Erythroblast (primary cell): ENCODE results near the gene TMEFF2.
"Not testable (repeated sequence)": the region's sequence is repeated elsewhere in the genome, so short reads cannot be mapped to it uniquely, and the experiment has no call there.

ENCODE experiments used
- DNase-seq, 2 experiments: peaks; one replicate each; lab custom pipeline; 2025; lab: John Stamatoyannopoulos, UW
- GATA1 ChIP-seq: IDR thresholded peaks from 2 replicates; pipeline ENCODE4 v1.6.1; 2011; ENCODE audit warnings: low read depth, mild to moderate bottlenecking, control low read depth, low read length, moderate library complexity
- POLR2A ChIP-seq: IDR thresholded peaks from 2 replicates; pipeline ENCODE4 v1.6.1; 2011; ENCODE audit warnings: mild to moderate bottlenecking, low read length

TMEFF2 gene

DNA sequence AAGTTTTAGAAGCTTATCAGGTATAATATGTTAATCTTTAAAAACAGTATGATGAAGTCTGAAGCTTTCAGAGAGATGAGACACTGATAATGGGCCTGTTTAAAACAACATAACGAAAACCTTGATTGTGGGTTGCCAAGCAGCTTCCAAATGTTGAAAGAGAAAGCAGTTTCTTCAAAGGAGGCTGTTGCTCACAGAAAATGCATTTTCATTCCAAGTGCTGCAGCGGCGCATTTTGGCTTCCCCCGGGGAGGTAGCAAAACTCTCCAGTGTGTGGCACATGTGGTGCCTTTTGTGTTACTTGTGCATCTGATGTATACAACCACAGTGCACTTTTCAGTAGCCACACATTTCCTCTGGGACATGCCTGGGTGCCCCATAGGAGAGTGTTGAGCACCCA is 66.1 kb downstream of the TMEFF2 start:
- no peak for DNase-seq
- TF ChIP-seq GATA1 (no peak), POLR2A (no peak)

DNA sequence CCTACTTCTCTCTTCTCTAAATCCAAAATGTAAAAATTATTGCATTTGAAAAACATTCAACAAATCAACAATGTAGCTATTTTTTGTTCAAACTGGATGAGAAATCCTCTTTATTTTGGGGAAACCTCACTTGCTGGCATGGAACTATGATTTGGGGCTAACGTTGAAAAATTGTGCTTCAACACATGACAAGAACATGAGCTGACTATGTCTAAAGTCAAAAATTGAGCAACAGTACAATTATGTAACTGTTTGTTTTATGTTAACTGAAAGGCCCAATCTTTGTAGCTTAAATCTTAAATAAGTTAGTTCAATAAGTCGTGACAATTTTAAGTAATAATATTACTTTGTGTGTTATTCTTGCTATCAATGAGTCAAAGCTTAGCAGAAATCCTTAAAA is 67.3 kb downstream of the TMEFF2 start:
- TF ChIP-seq GATA1 (no peak), POLR2A (no peak)
- no peak for DNase-seq

DNA sequence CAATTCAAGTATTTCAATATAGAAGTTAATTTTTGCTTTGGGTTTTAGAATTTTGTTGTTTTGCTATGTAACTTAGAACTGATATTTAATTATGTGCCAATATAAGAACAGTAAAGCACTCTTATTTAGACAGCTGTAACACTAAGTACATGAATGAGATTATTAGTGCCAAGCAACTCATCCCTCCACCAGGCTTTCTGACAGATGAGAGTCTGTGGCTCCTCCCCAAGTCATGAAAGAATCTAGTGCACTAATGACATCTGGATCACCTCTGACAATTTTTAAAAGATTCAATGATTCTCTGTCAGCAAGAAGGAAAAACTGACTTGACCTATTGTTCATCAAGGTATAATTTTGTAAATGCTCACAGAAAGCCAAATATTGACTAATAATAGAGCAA is 67.8 kb downstream of the TMEFF2 start:
- TF ChIP-seq POLR2A = no peak
- TF ChIP-seq GATA1 = no peak
- DNase-seq = no peak

DNA sequence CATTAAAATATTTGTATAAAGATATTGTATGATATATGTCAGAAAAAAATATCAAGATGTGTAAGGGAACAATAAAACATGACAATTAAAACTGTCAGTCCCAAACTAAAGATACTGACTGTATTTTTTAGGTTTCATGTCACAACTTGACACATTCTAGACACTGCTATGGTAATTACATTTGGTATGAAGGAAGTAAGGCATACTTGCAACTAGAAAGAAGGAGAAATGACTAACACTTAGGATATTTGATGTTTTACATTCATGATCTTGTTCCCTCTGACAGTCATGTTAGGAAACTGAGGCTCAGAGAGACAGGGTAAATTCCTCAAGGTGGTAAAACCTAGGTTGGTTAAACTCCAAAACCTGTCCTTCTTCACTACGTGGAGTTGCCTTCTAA is 68.3 kb downstream of the TMEFF2 start:
- DNase-seq = no peak
- TF ChIP-seq POLR2A (no peak), GATA1 (no peak)

DNA sequence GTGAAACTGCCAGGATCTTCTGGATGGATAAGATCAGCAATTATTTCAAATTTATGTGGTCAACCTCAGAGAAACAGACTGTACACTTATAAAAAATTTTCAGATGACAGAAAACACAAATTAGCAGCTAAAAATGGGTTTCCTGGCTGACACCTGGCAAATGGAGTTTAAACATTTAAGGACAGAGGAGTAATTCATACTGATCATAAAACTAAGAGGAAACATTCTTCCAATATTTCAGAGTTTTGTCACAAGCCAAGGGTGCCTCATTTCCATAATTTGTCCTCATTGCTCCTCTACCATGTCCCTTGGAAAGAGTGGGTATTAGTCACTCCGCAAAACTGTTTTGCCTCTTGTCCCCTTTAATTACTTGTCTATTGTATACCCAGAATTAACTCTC is 70.2 kb downstream of the TMEFF2 start:
- TF ChIP-seq POLR2A = no peak
- TF ChIP-seq GATA1 = no peak
- no peak for DNase-seq

DNA sequence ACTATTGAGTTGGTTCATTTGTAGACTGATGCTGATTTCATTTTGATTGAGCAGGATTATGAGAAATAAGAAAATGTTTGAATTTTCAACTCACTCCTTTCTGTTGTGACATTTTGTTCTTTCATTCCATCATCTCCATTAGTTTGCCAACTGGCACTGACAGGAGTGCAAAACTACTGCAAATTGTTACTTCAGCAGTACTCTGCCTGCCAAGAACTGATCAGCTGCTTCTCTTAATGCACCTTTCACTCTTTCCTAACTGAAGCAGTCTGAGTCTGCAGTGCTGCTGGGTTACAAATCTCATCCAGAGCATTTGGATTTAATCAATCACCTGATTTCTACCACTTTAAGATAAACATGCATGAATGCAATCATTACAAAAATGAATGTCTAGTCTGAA is 70.9 kb downstream of the TMEFF2 start:
- TF ChIP-seq POLR2A (no peak), GATA1 (no peak)
- DNase-seq = no peak

DNA sequence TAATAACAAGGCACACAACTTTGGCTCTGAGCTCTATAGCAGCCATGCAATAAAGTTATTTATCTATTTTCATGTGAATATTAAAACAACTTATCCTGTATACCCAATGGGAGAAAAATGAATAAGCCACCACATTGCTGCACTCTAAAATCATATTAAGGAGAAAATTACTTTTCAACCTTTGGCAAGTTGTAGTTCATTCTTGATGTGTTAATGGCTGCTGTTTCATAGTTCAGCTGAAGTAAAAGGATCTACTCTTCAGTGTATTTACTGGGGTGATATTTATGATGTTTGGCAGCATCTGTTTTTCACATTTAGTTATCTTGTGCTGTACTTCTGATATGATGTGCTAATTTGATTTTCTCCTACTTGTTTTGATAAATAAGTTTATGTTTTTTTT is 71.8 kb downstream of the TMEFF2 start:
- DNase-seq = no peak
- TF ChIP-seq GATA1 = no peak
- no peak for TF ChIP-seq POLR2A

DNA sequence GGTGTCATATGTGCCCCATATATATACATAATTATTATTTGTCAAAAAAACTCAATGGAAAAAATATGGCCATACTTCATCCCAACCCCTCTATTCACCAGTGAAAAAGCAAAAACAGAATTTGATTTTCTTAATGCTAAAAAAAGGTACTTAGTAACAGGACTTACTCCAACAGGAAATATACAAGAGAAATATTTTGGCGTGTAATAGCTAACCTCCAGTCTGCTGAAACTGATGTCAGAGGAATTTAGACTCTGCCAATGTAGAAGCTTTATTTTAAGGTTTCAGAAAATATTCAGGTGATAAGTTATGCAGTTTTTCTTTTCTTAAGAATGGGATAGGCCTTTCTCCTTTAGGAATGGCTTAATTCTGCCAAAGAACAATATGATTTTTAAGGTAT is 72.6 kb downstream of the TMEFF2 start:
- DNase-seq = no peak
- TF ChIP-seq GATA1 = no peak
- no peak for TF ChIP-seq POLR2A

DNA sequence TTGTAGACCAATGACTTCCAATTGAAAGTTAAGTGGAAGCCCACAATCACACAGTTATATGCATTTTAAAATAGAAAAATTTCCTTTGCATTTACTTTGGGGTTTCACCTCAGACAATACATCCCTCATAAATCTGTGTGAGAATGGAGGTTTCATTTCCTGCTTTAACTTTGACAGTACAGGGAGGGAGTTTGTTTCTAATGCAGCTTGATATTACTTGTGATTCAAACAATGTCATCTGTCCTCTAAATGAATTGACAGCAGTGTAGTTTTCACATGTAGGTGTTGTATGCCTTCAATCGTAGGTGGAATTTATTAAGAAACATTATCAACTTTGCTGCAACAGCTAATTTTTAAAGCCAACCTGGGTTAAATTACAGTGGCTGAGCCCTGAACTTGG is 75.2 kb downstream of the TMEFF2 start:
- no peak for DNase-seq
- TF ChIP-seq POLR2A (no peak), GATA1 (no peak)

DNA sequence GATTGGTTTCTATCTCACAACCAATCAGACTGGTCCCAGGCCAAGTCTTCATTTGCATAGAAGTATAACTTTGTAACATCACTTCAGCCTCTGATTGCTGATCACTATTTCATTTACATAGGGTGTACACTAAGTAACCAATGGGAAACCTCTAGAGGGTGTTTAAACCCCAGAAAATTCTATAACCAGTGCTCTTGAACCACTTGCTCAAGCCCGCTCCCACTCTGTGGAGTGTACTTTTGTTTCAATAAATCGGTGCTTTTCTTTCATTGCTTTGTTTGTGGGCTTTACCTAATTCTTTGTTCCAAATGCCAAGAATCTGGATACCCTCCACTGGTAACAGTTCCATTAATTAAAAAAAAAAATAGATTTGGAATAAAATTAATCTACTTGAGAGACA is 77.0 kb downstream of the TMEFF2 start:
- DNase-seq = no peak
- TF ChIP-seq GATA1 (no peak), POLR2A (no peak)

DNA sequence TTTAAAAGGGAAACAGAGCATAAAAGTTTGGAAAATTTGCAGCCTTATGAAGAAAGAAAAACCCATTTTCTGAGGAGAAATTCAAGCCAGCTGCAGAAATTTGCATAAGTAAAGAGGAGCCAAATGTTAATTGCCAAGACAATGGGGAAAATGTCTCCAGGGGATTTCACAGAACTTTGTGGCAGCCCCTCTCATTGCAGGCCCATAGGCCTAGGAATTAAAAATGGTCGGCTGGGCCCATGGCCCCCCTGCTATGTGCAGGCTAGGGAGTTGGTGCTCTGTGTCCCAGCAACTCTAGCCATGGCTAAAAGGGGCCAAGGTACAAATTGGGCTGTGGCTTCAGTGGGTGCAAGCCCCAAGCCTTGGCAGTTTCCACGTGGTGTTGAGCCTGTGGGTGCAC is 83.2 kb downstream of the TMEFF2 start:
- DNase-seq = not testable (repeated sequence)

DNA sequence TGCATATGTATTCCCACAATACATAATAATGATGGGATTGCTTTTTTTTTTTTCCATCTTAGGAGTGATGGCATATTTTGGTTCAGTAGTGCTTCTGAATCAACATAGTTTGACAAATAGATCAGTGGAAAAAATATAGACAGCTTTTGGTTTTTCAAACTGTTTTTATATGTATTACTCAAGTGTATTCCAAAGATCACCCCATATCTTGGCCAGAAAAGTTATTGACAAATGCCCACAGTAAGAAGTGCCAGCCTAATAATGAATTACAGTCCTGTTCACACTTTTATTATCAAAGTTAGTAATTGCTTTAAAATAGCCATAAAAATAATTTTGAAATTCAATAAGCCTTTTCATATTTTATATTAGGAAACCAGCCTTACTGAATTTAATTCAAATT is 95.0 kb downstream of the TMEFF2 start:
- no peak for TF ChIP-seq POLR2A
- TF ChIP-seq GATA1 = no peak
- no peak for DNase-seq

DNA sequence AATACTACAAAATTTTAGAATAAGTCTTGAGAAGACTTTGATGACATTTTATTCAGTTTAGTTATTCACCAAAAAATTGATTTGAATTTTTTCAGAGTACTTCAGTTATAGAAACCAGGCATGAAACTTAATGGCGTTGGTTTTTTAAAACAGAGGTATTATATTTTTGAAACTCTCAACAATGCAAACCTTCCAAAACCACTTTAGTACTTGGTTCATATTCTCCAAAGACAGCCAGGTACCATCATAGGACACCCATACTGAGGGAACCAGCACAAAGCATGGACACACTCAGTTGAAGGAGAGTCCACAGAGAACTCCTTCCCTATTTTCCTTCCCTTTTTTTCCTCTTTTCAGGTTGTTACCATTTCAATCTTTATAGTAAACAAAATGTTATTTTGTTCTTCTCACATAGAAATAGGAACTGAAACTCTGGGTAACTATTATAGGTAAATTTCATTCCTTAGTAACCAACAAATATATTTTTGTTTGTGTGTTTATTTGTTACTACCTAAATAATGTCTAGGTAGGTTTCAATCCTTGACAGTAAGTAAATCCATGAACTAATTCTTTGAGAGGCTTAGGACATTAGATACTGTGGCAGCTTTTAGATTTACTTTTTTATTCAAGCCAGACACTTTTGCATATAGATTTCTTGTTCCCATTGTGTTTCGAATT is 95.8 kb downstream of the TMEFF2 start:
- DNase-seq = no peak
- TF ChIP-seq POLR2A (no peak), GATA1 (no peak)

DNA sequence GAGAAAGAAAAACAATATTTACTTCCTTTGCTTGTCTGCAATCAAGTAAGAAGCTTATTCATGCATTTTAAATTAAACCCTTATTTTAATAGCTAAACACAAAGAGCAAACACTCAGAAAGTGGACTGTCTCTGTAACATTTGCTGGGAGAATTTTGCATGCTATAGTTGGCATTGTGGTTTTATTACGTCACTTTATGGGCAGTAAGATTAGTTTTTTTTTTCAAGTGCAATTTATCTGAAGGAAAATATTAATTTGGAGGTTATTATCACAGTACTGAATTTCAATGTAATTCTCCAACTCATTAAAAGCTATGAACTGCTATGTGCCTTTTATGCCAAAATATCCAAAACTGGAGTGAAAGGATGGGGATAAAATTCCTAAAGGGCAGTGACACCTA is 103.3 kb downstream of the TMEFF2 start:
- DNase-seq = no peak
- TF ChIP-seq GATA1 = no peak
- no peak for TF ChIP-seq POLR2A

DNA sequence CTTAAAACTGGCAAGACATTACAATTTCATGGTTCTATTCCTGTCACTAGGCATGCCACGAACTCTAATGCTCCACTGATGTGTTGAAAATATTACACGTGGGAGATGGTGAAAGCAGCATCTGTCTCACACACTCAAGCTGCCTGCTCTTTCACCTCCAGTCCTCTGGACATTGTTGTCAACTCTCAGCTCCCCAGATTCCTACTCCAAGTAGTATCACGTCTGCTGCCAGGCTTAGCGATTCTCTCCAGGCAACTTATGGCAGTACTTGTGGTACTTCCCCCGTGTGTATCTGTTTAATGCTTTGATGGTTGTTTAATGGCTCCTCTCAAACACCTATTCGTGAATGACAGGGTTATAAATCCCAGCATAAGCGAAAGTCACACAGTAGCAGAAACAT is 103.8 kb downstream of the TMEFF2 start:
- TF ChIP-seq GATA1 (no peak), POLR2A (no peak)

More for the DNA sequence above, 103.8 kb downstream of the TMEFF2 start:
- DNase-seq = no peak
